Esophagus (tissue), 2 donors: ENCODE results near the gene ZNF80. TPM values are rescaled to one million over a fixed set of nuclear protein-coding genes. Genes with fewer than 3 reads are reported as not detected.

Source experiments
- H3K27ac ChIP-seq, 2 donors: one replicate each; pipeline ENCODE4 v1.5.1; 2013; ENCODE audit warnings: low read depth in 2 of 2, mild to moderate bottlenecking in 2 of 2, inconsistent platforms in 1 of 2, low read length in 1 of 2, moderate library complexity in 1 of 2
- H3K27me3 ChIP-seq, 2 donors: one replicate each; pipeline ENCODE4 v1.6.1; 2013; ENCODE audit warnings: low read length in 2 of 2, control low read depth in 1 of 2, mild to moderate bottlenecking in 1 of 2; ENCODE audit not compliant: insufficient read depth in 2 of 2, control insufficient read depth in 1 of 2
- H3K36me3 ChIP-seq, 2 donors: one replicate each; pipeline ENCODE4 v1.6.1; 2013; ENCODE audit warnings: low read length in 1 of 2; ENCODE audit not compliant: control insufficient read depth in 2 of 2, insufficient read depth in 2 of 2
- H3K4me1 ChIP-seq, 2 donors: one replicate each; pipeline ENCODE4 v1.6.1; 2013; ENCODE audit warnings: low read length in 1 of 2; ENCODE audit not compliant: control insufficient read depth in 2 of 2, insufficient read depth in 2 of 2
- H3K4me3 ChIP-seq, 2 donors: one replicate each; pipeline ENCODE4 v1.5.1; 2013; ENCODE audit warnings: low read length in 2 of 2, mild to moderate bottlenecking in 2 of 2, low read depth in 1 of 2, moderate library complexity in 1 of 2
- H3K9me3 ChIP-seq, 2 donors: one replicate each; pipeline ENCODE4 v1.6.1; 2013; ENCODE audit warnings: mild to moderate bottlenecking in 2 of 2, low read depth in 1 of 2, low read length in 1 of 2, moderate library complexity in 1 of 2; ENCODE audit not compliant: control insufficient read depth in 2 of 2, insufficient read depth in 1 of 2
- WGBS, 2 donors: extraction: QIAGEN DNeasy Blood & Tissue Kit; methylation state at CpG; one replicate each; pipeline ENCODE4 v1.1.7; 2013; 5-methylcytosine and 5-hydroxymethylcytosine counted together
- polyA plus RNA-seq, 2 donors: library from polyadenylated mRNA; stranded (reverse); fragments of 200-250 nt; gene quantifications; one replicate each; pipeline ENCODE4 v1.2.3, GENCODE V29; 2013
- donor health status: healthy with polysubstance abuse.
- donor health status: Bipolar disorder and iron deficiency.

ZNF80 gene
- polyA plus RNA-seq, 2 donors = 0.05 TPM; not detected in 1

DNA sequence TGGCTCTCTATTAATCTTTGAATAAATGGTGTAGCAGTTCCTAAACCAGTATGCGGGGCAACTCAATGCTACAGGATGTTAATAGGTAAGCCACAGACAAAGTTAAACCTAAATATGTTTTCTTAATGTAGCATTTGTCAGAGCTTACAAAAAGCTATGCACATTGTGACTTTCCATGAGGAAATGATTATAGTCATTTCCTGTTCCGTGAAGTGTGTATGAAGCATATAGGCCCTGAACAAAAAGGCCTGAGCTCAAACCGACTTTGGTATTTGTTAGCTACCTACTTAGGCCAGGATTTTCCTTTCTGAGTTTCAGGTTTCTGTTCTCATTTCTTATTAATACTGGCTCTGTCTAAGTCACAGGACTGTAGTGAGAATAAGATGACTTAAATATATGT is 14.2 kb downstream of the ZNF80 start:
- H3K4me3 ChIP-seq = no peak overlapping the region

DNA sequence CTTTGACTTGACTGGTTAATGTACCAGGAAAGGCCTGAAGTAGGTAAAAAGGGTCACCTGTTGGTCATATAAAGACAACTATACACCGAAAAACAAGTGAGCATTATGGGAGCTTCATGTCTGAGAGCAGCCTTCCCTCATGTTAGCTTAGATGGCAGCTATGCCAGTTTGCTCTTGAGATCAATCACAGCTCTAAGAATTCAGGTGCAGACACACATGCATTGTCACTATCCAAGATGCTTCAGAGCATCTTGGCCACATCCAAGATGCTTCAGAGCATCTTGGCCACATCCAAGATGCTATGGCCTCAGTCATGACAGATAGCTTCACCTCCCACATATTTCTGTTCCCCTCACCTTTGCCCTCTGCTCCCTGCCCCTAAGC is 15.5 kb downstream of the ZNF80 start:
- WGBS, 2 donors = 81 to 96% methylated on average over 1 of the region's 1 CpG
- H3K27me3 ChIP-seq = no peaks in the 10 kb centered on the region
- peak overlapping the region; percentile 7 to 43 for H3K27ac ChIP-seq
- H3K4me3 ChIP-seq = no peak overlapping the region
- H3K36me3 ChIP-seq = no peaks in the 10 kb centered on the region
- H3K4me1 ChIP-seq = no peaks in the 10 kb centered on the region
- H3K9me3 ChIP-seq = peaks cover 4 to 6% of the 10 kb centered on the region in 2 donors

More for the DNA sequence above, 14.2 kb downstream of the ZNF80 start:
- no peaks in the 10 kb centered on the region for H3K36me3 ChIP-seq
- no peak overlapping the region for H3K27ac ChIP-seq
- WGBS, 2 donors = 66 to 68% methylated on average over 3 of the region's 3 CpGs
- H3K27me3 ChIP-seq = no peaks in the 10 kb centered on the region
- H3K9me3 ChIP-seq = peaks cover 4 to 6% of the 10 kb centered on the region in 2 donors
- H3K4me1 ChIP-seq = no peaks in the 10 kb centered on the region

DNA sequence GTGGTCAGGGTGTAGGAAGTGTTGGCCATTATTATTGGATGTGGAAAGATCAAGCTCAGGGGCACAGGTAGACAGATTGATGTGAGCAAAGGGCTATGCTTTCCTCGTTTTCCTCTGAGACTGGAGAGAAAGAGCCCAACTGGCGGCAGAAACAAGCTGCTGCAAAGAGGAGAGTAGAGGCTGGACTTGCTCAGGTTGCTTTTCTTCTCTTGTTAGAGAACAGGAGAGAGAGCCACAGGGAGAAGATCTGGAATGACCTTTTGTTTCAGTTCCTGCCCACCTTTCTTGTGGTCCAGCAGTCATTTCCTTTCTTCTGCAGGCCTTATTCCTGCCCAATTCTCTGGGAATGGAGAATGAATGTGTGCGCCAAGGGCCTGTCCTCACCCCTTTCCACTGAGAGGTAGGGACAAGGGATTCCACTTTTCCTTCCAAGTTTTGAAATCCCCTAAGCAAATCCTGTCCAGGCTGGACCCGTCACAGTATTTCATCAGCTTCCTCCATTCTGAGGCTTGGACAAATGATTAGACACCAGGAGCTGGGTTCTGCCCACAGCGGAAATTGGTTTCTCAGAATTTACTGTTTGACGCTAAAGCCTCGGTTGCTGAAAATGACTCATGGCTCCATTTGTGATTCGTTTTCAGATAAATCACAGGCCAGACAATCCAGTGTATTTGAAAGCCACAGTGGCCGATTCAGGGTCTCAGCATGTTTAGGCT is 16.1 kb downstream of the ZNF80 start:
- H3K36me3 ChIP-seq = no peaks in the 10 kb centered on the region
- peaks cover 4 to 6% of the 10 kb centered on the region in 2 donors for H3K9me3 ChIP-seq
- no peaks in the 10 kb centered on the region for H3K4me1 ChIP-seq
- H3K27me3 ChIP-seq = no peaks in the 10 kb centered on the region
- peak overlapping the region; percentile 15 to 43 for H3K27ac ChIP-seq
- WGBS, 2 donors = 73 to 75% methylated on average over 9 of the region's 9 CpGs
- no peak overlapping the region for H3K4me3 ChIP-seq

DNA sequence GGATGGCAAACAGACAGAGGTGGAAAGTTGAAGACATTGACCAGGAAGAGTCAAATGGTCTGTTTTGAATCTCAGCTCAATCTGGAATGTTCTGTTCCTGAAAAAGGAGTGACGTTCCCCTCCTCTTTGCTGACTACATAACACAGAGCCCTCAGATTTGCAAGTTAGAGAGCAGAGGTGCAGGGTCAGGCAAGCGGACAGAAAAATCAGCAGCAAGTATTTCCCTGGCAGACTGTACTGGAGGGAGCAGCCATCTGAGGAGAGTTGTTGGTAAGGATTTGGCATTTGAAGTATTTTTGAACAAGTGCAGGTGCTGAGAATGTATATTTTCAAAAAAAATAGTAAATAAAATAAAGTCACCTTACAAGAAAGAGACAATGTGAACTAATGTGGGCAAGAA is 17.6 kb downstream of the ZNF80 start:
- Histone ChIP-seq H3K27ac (no peak overlapping the region), H3K4me3 (no peak overlapping the region), H3K27me3 (no peaks in the 10 kb centered on the region), H3K36me3 (no peaks in the 10 kb centered on the region), H3K9me3 (peaks cover 0 to 3% of the 10 kb centered on the region in 2 donors), H3K4me1 (no peaks in the 10 kb centered on the region)
- 55 to 60% methylated on average over 2 of the region's 2 CpGs for WGBS, 2 donors

DNA sequence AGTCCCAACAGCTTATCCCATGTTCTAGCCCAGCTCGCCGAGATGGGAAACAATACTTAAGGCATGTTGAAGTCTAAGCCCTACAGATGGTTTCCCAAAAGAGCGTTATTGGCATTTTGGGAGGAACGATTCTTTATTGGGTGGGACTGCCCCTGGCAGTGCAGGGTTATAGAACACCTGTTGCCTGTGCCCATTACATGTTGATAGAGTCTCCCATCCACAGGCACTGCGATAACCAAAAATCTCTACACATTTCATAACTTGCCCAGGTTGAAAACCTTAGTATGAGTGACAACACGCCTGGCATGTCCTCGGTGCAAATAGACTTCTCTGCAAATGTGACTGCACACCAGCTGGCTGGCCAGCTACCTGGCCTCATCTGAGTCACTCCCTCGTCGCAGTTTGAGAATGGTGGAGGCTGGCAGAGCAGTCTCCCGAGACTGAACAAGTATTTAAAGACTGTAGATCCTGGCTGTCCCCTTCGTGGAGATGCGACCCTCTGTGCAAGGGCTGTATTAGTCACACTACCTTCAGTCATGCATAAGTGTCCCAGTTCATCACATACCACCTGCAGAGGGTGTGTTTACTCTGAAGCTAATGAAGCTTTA is 18.7 kb downstream of the ZNF80 start:
- Histone ChIP-seq H3K27me3 (no peaks in the 10 kb centered on the region), H3K4me3 (no peak overlapping the region), H3K27ac (no peak overlapping the region), H3K36me3 (no peaks in the 10 kb centered on the region), H3K9me3 (no peaks in the 10 kb centered on the region), H3K4me1 (no peaks in the 10 kb centered on the region)
- WGBS, 2 donors = 83% methylated on average over 12 of the region's 12 CpGs

DNA sequence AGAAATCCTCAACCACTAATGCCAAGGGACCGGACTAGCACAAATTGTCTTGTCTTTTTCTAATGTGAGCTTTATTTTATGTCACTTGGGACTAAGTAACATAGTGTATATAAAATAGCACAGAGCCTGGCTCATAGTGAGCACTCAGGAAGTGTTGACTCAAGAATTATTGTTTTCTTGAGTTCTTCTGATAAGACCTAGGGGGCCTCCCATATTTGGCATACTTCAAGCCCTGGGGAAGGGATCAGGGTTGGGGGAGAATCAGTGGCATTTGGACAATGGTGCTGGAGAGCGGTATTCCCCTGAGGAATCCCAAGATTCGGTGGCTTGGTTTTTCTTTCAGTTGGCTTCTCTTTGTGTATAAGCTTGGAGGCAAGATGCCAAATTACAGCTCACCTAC is 19.4 kb downstream of the ZNF80 start:
- H3K36me3 ChIP-seq = no peaks in the 10 kb centered on the region
- no peaks in the 10 kb centered on the region for H3K4me1 ChIP-seq
- H3K27ac ChIP-seq = no peak overlapping the region
- no peak overlapping the region for H3K4me3 ChIP-seq
- 82 to 83% methylated on average over 3 of the region's 3 CpGs for WGBS, 2 donors
- H3K9me3 ChIP-seq = no peaks in the 10 kb centered on the region
- no peaks in the 10 kb centered on the region for H3K27me3 ChIP-seq

DNA sequence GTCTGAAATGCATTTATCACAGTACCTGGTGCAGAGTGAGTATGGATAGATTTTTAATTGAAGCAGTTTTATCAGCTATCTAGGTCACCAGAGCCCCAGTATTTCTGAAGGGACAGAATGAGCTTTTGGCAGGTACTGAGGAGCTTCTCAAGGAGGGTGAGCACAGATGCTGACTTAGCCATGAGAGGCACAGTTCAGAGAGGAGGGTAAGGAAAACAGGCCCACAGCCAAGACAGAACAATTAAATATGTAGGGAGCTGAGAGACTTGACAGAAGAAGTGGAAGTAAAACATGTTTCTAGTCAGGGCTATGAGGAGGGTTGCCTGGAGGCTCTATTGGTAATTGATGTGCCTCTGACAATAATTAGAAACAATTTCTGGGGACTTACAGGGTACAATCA is 20.1 kb downstream of the ZNF80 start:
- Histone ChIP-seq H3K27me3 (no peaks in the 10 kb centered on the region), H3K36me3 (no peaks in the 10 kb centered on the region), H3K4me1 (no peaks in the 10 kb centered on the region), H3K9me3 (no peaks in the 10 kb centered on the region), H3K4me3 (no peak overlapping the region), H3K27ac (no peak overlapping the region)

DNA sequence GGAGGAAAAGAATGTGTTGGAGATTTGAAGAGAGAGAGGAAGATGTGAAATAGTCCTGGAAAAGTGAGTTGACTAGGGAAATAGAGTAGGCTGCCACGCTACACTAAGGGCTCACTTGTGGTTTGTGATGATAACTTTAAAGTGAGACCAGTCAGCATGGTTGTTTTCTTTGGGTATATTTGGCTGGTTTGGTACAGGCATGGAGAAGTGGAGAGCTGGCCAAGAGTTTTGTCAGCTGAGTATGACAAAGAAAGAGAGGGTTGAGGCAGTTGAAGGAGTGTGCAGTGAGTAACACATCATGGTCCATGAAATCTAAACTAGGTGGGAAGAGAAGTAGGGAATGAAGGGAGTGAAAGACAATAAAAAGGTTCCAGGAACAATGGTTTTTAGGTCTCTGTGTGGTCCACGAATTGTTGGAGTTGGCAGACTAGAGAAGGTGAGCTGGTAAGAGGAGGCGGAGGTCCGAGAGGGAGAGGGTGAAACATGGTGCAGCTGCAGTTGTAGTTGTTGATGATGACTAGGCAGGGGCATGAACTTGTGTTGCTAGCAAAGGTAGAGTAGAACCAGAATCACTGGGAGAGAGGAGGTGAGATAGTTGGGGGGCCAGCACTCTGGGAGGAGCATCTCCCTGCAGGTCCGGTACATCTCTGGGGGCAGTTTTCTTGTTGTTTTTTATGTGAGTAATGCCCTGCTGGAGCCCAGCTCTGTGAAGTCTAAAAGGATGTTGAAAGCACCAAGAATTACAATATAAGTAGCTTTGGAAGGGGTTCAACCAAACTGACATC is 21.0 kb downstream of the ZNF80 start:
- no peaks in the 10 kb centered on the region for H3K4me1 ChIP-seq
- H3K27ac ChIP-seq = no peak overlapping the region
- no peaks in the 10 kb centered on the region for H3K27me3 ChIP-seq
- H3K4me3 ChIP-seq = no peak overlapping the region
- H3K36me3 ChIP-seq = no peaks in the 10 kb centered on the region
- H3K9me3 ChIP-seq = no peaks in the 10 kb centered on the region
- WGBS, 2 donors = 87 to 91% methylated on average over 5 of the region's 5 CpGs

DNA sequence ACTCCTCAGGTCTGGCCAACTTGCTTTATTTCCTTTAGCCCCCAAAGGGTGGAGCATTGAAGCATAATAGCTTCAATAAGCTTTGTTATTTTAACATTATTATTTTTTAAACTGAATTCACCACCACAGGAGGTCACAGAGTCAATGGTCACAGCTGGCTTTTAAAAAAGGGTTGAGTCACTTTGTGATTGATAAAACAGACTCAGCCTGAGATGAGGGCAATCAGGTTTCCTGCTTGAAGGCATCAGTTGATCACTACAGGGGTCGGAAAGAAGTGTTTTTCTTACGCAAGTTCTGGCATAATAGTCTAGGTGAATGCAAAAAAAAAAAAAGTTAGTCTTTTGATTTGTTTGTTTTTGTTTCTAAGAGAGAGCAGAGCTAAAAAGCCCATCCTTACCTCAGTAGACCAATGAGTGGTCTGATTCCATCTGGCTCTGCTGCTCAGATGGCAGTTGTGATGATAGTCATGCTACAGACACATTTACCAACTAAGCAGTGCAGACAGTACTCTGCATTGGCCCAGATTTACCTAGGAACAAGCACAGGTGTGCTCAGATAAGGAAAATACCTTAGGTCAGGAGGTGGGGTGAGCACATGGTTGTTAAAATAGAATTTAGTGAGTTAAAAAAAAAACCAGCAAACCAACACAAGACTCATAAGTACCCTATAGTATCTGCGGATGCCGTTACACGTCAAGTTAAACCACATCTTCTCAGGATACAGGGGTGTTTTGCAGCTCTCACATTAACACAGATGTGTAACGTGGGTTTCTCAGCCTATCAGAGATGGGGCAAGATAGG is 22.6 kb downstream of the ZNF80 start:
- Histone ChIP-seq H3K27ac (peak overlapping the region; percentile 38 to 69), H3K36me3 (no peaks in the 10 kb centered on the region), H3K27me3 (no peaks in the 10 kb centered on the region), H3K9me3 (no peaks in the 10 kb centered on the region), H3K4me3 (no peak overlapping the region), H3K4me1 (no peaks in the 10 kb centered on the region)
- 54% methylated on average over 6 of the region's 6 CpGs for WGBS, 2 donors
